GM23248 (cell line): Measurements from ENCODE around the gene NELFA.

Experiments used
- EZH2 ChIP-seq: fragments of 200-600 bp; sonication (generic); IDR thresholded peaks from 2 replicates; pipeline ENCODE4 v1.6.1; 2018; ENCODE audit warnings: antibody characterized with exemption, mild to moderate bottlenecking; ENCODE audit not compliant: insufficient read depth, poor library complexity, severe bottlenecking
- EZH2phosphoT487 ChIP-seq: fragments of 200-600 bp; sonication (generic); IDR thresholded peaks from 2 replicates; pipeline ENCODE4 v1.6.1; 2018; ENCODE audit warnings: antibody characterized with exemption, moderate library complexity, mild to moderate bottlenecking, low read depth; ENCODE audit not compliant: insufficient read depth

DNA sequence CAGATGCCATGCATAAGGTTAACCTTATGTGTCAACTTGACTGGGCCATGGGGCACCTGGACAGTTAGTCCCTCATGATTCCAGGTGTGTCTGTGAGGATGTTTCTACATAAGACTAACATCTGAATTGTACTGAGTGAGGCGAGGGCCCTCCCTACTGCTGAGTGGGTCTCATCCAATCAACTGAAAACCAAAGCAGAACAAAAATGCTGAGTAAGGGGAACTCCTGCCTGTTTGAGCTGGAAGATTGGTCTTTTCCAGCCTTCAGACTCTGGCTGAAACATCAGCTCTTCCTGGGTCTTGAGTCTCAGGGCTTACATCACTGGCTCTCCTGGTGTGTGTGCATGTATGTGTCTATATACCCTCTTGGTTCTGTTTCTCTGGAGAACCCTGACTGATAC lies 13.8 kb downstream of the NELFA start:
- TF ChIP-seq EZH2 (no peak), EZH2phosphoT487 (no peak)
